A549 (cell line): ENCODE results near the gene PPP2R3A.

ENCODE experiments used
- CTCF ChIP-seq: fragments of >200 bp; sonication (Bioruptor Twin); formaldehyde crosslinking; IDR thresholded peaks from 3 replicates; pipeline ENCODE4 v1.5.1; 2016
- ELK1 ChIP-seq: fragments of 150-350 bp; IDR thresholded peaks from 2 replicates; pipeline ENCODE4 v1.6.1; 2014; ENCODE audit warnings: low read depth, mild to moderate bottlenecking, low read length

- TF ChIP-seq ELK1 (no peak), CTCF (no peak)
These were observed 42.7 kb downstream of the PPP2R3A start for GRCh38 chr3:136008221-136008620.
